ENCODE data around the gene GRB14. TPM values are rescaled to one million over a fixed set of nuclear protein-coding genes. Genes with fewer than 3 reads are reported as not detected.

The GRB14 gene
- total RNA-seq, 3 donors from 2014 or later (not counting 1 experiment from before 2014, with no cell fraction given), result not detected

- H3K27me3 Mint-ChIP-seq (ENCODE audit: low read depth in 2 of 2), result no peaks in the 10 kb centered on the region
- Histone ChIP-seq H3K36me3 (ENCODE audit: control insufficient read depth, insufficient read depth, low read length) (no peaks in the 10 kb centered on the region), H3K9me3 (ENCODE audit: control insufficient read depth, insufficient read depth, low read length) (no peaks in the 10 kb centered on the region), H3K4me3 (ENCODE audit: low read length) (no peak overlapping the region), H3K27me3 (ENCODE audit: control insufficient read depth, insufficient read depth, low read length) (no peaks in the 10 kb centered on the region), H3K4me1 (ENCODE audit: control insufficient read depth, insufficient read depth, low read length) (no peaks in the 10 kb centered on the region), H3K27ac (ENCODE audit: low read length) (no peak overlapping the region)
- H3K36me3 Mint-ChIP-seq, result no peaks in the 10 kb centered on the region
- H3K4me1 Mint-ChIP-seq, result no peaks in the 10 kb centered on the region
- ATAC-seq (no peak), DNase-seq (no peak)
- no peak for TF ChIP-seq CTCF (IDR thresholded peaks at IDR 0.05)
- intact Hi-C loops (cut with micrococcal nuclease), result no loop called here
- no peak overlapping the region for H3K27ac Mint-ChIP-seq
- WGBS (ENCODE audit: insufficient coverage), result 80% methylated on average over 2 of the region's 3 CpGs
- no peak overlapping the region for H3K4me3 Mint-ChIP-seq
- H3K9me3 Mint-ChIP-seq, result peaks cover 9 to 14% of the 10 kb centered on the region in 2 donors
Observed at GRCh38 chr2:164522561-164522981, 98.7 kb downstream of the GRB14 start.

- H3K4me1 Mint-ChIP-seq, result no peaks in the 10 kb centered on the region
- H3K27ac Mint-ChIP-seq, result no peak overlapping the region
- H3K27me3 Mint-ChIP-seq (ENCODE audit: low read depth in 2 of 2), result no peaks in the 10 kb centered on the region
- no peaks in the 10 kb centered on the region for H3K4me1 ChIP-seq (ENCODE audit: control insufficient read depth, insufficient read depth, low read length)
- ATAC-seq (no peak), DNase-seq (no peak)
- H3K9me3 ChIP-seq (ENCODE audit: control insufficient read depth, insufficient read depth, low read length), result peaks cover 17% of the 10 kb centered on the region
- H3K4me3 ChIP-seq (ENCODE audit: low read length), result no peak overlapping the region
- no peaks in the 10 kb centered on the region for H3K27me3 ChIP-seq (ENCODE audit: control insufficient read depth, insufficient read depth, low read length)
- H3K9me3 Mint-ChIP-seq, result peaks cover 13 to 19% of the 10 kb centered on the region in 2 donors
- intact Hi-C loops (cut with micrococcal nuclease), result no loop called here
- no peak overlapping the region for H3K27ac ChIP-seq (ENCODE audit: low read length)
- no peaks in the 10 kb centered on the region for H3K36me3 Mint-ChIP-seq
- WGBS (ENCODE audit: insufficient coverage), result 92% methylated on average over 2 of the region's 2 CpGs
- H3K36me3 ChIP-seq (ENCODE audit: control insufficient read depth, insufficient read depth, low read length), result no peaks in the 10 kb centered on the region
- H3K4me3 Mint-ChIP-seq, result no peak overlapping the region
- no peak for TF ChIP-seq CTCF (IDR thresholded peaks at IDR 0.05)
Observed at GRCh38 chr2:164515734-164516133, 105.5 kb downstream of the GRB14 start.

GRCh38 chr2:164515030-164515429 is 106.3 kb downstream of the GRB14 start:
- H3K27ac Mint-ChIP-seq, result no peak overlapping the region
- no peak for DNase-seq
- 88% methylated on average over 4 of the region's 4 CpGs for WGBS (ENCODE audit: insufficient coverage)
- Histone ChIP-seq H3K4me3 (ENCODE audit: low read length) (no peak overlapping the region), H3K27ac (ENCODE audit: low read length) (no peak overlapping the region), H3K9me3 (ENCODE audit: control insufficient read depth, insufficient read depth, low read length) (peaks cover 17% of the 10 kb centered on the region), H3K36me3 (ENCODE audit: control insufficient read depth, insufficient read depth, low read length) (no peaks in the 10 kb centered on the region), H3K4me1 (ENCODE audit: control insufficient read depth, insufficient read depth, low read length) (no peaks in the 10 kb centered on the region), H3K27me3 (ENCODE audit: control insufficient read depth, insufficient read depth, low read length) (no peaks in the 10 kb centered on the region)
- TF ChIP-seq CTCF (IDR thresholded peaks at IDR 0.05), result no peak
- H3K36me3 Mint-ChIP-seq, result no peaks in the 10 kb centered on the region
- H3K9me3 Mint-ChIP-seq, result peaks cover 13 to 17% of the 10 kb centered on the region in 2 donors
- H3K4me1 Mint-ChIP-seq, result no peaks in the 10 kb centered on the region
- intact Hi-C loops (cut with micrococcal nuclease), result no loop called here
- ATAC-seq, result no peak
- no peak overlapping the region for H3K4me3 Mint-ChIP-seq
- no peaks in the 10 kb centered on the region for H3K27me3 Mint-ChIP-seq (ENCODE audit: low read depth in 2 of 2)

GRCh38 chr2:164514491-164514890 is 106.8 kb downstream of the GRB14 start:
- H3K4me3 ChIP-seq (ENCODE audit: low read length), result no peak overlapping the region
- Mint-ChIP-seq H3K4me3 (no peak overlapping the region), H3K27ac (no peak overlapping the region), H3K9me3 (peaks cover 13 to 17% of the 10 kb centered on the region in 2 donors), H3K27me3 (ENCODE audit: low read depth in 2 of 2) (no peaks in the 10 kb centered on the region), H3K4me1 (no peaks in the 10 kb centered on the region), H3K36me3 (no peaks in the 10 kb centered on the region)
- no peaks in the 10 kb centered on the region for H3K36me3 ChIP-seq (ENCODE audit: control insufficient read depth, insufficient read depth, low read length)
- ATAC-seq (no peak), DNase-seq (no peak)
- intact Hi-C loops (cut with micrococcal nuclease), result no loop called here
- H3K27me3 ChIP-seq (ENCODE audit: control insufficient read depth, insufficient read depth, low read length), result no peaks in the 10 kb centered on the region
- H3K9me3 ChIP-seq (ENCODE audit: control insufficient read depth, insufficient read depth, low read length), result peaks cover 17% of the 10 kb centered on the region
- 74% methylated on average over 2 of the region's 2 CpGs for WGBS (ENCODE audit: insufficient coverage)
- no peak for TF ChIP-seq CTCF (IDR thresholded peaks at IDR 0.05)
- no peak overlapping the region for H3K27ac ChIP-seq (ENCODE audit: low read length)
- no peaks in the 10 kb centered on the region for H3K4me1 ChIP-seq (ENCODE audit: control insufficient read depth, insufficient read depth, low read length)
